Kidney tubule cell (primary cell): Measurements from ENCODE around the gene HAPSTR1.
"Not testable (repeated sequence)": the region's sequence is repeated elsewhere in the genome, so short reads cannot be mapped to it uniquely, and the experiment has no call there.

Experiments
- DNase-seq: peaks from one replicate; pipeline ENCODE4 v3.0.0-alpha.2; 2018; ENCODE audit warnings: low spot score

HAPSTR1 gene, protein sequence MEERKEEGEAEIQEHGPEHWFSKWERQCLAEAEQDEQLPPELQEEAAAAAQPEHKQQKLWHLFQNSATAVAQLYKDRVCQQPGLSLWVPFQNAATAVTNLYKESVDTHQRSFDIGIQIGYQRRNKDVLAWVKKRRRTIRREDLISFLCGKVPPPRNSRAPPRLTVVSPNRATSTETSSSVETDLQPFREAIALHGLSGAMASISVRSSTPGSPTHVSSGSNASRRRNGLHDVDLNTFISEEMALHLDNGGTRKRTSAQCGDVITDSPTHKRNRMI

GRCh38 chr16:9090960-9091866 is at the start of gene HAPSTR1:
TSS of gene HAPSTR1 (plus strand) at chr16:9091644. CDS start at chr16:9092045, 401 bp downstream.
- DNase-seq = peak; percentile 100

DNA sequence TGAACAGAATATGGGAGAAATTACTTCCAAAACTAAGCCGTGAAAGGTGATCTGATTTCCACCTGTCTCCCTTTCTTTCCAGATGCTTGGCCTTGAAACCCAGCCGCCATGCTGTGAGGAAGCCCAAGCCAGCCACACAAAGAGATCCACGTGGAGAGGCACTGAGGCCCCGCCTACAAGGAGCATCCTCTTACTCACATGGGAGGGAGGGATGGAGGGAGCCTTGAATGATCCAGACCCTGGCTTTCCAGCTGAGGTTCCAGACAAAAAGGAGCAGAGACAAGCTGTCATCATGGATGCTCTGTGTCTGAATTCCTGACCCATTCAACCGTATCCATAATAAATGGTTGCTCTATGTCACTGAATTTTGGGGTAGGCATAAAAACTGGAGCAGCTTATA is 48.9 kb upstream of the HAPSTR1 start:
- peak; percentile 51 for DNase-seq

DNA sequence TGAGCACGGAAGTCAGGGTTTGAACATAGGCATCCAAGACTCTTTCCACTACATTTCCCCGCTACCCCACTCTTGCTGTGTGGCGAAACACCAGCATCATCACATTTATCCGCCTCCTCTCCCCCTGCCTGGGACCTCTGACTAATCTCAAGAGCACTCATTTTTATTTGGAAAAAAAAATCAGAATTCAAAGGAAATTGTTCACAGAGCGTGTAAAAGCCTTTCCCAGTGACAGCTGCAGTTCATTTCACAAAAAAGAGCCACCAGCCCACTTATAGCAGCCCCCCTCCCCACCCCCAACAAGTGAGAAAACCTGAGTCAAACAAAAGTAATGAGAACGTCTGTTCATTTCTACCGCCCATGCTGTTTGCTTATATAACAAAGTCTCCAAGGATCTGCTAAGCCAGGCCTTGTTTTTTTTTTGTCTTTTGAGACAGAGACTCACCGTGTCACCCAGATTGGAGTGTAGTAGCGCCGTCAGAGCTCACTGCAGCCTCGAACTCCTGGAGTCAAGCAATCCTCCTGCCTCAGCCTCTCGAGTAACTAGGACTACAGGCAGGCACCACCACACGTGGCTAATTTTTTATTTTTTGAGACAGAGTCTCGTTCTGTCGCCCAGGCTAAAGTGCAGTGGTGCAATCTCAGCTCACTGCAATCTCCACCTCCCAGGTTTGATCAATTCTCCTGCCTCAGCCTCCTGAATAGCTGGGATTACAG is 48.3 kb upstream of the HAPSTR1 start:
- no peak for DNase-seq

DNA sequence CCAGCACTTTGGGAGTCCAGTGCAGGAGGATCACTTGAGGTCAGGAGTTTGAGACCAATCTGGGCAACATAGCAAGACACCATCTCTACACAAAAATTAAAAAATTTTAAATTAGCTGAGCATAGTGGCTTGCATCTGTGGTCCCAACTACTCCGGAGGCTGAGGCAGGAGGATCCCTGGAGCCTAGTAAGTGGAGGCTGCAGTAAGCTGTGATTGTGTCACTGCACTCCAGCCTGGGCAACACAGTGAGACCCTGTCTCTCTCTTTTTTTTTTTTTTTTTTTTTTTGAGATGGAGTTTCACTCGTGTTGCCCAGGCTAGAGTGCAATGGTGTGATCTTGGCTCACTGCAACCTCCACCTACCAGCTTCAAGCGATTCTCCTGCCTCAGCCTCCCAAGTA is 45.9 kb upstream of the HAPSTR1 start:
- DNase-seq = not testable (repeated sequence)

DNA sequence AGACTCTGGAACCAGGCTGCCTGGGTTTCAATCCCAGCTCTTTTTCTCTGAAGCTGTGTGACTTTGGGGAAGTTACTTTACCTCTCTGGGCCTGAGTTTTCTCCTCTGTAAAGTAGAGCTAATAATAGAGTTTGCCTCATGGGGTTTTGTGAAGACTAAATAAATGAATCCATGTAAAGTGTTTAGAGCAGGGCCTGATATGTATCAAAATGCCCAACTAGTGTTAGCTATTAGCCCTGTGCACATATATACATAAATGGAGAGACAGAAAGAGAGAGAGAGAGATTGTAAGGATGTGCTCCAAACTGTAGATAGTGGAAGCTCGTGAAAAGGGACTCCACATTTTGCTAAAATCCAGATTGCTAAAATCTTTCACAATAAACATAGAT is 44.8 kb upstream of the HAPSTR1 start:
- no peak for DNase-seq

- peak; percentile 99 for DNase-seq
Observed at GRCh38 chr16:9047689-9048301, 43.6 kb upstream of the HAPSTR1 start.

GRCh38 chr16:9048302-9048700 is 43.1 kb upstream of the HAPSTR1 start:
- DNase-seq = no peak

GRCh38 chr16:9049241-9049640 is 42.2 kb upstream of the HAPSTR1 start:
- peak; percentile 36 for DNase-seq

DNA sequence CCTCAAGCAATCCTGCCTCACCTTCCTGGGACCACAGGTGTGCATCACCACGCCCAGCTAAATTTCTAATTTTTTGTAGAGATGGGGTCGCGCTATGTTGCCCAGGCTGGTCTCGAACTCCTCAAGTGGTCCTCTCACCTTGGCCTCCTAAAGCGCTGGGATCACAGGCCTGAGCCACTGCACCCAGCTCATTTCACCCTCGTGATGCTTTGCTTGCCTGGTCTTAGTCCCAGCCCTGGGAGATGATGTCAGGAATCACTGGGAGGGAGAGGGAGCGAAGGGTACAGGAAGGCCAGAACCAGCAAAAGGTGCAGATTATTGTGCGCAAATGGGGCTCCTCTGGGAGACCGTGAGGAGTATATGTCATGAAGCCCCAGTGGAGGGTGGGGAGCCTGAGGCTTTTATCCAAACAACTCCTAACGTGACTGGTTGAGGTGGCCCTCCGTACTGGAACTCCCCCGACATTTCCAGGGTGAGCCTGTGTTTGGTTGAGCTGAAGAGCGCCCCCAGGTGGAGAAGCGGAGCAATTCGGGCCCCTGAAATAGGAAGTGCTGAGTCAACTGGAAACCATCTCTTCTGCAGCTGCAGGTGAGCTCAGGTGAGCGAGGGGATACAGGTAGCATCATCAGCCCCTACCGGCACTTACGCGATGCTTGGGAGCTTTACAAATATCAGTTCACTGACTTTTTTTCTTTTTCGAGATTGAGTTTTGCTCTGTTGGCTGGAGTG is 41.2 kb upstream of the HAPSTR1 start:
- no peak for DNase-seq

GRCh38 chr16:9053006-9053601 is 38.3 kb upstream of the HAPSTR1 start:
- DNase-seq = peak; percentile 82

GRCh38 chr16:9054460-9054859 is 37.0 kb upstream of the HAPSTR1 start:
- peak; percentile 34 for DNase-seq

GRCh38 chr16:9055115-9055514 is 36.3 kb upstream of the HAPSTR1 start:
- DNase-seq = no peak

DNA sequence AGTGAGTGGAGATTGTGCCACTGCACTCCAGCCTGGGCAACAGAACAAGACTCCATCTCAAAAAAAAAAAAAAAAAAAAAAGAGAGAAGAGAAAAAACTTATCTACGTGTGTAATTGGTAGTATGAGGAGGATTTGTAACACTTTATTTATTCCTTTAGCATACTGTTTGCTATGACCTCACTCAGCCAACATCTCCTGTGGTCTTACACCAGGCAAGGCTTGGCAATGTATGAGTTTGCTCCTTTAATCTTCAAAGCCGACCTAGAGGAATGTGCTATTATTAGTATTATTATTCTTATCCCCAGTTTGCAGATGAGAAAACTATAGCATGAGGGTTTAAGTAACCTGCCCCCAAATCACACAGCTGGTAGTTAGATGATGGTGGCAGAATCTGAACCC is 35.8 kb upstream of the HAPSTR1 start:
- DNase-seq = no peak

DNA sequence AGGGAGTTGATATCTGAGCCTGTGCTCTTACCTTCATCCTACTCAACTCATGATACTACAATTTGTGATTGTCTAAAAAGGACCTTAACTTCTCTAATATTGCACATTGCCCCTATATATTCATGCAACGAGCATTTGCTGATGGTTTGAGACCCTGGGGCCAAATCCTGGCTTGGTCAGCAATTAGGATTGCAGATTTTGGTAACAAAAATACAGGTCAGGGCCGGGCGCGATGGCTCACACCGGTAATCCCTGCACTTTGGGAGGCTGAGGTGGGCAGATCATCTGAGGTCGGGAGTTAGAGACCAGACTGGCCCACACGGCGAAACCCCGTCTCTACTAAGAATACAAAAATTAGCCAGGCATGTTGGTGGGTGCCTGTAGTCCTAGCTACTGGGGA is 35.4 kb upstream of the HAPSTR1 start:
- DNase-seq = no peak

DNA sequence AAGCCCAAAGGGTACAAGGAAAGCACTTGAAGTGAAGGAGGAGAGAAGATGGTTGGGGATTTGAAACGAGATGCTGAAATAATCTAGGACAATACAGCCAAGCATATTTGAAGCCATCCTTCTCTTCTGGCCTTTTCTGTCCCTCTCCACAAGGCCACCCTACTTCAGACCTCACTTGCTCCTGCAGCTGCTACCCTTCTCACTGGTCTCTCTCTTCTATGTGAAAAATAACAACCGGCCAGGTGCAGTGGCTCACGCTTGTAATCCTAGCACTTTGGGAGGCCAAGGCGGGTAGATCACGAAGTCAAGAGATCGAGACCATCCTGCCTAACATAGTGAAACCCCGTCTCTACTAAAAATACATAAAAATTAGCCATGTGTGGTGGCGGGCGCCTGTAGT is 33.2 kb upstream of the HAPSTR1 start:
- DNase-seq = no peak

DNA sequence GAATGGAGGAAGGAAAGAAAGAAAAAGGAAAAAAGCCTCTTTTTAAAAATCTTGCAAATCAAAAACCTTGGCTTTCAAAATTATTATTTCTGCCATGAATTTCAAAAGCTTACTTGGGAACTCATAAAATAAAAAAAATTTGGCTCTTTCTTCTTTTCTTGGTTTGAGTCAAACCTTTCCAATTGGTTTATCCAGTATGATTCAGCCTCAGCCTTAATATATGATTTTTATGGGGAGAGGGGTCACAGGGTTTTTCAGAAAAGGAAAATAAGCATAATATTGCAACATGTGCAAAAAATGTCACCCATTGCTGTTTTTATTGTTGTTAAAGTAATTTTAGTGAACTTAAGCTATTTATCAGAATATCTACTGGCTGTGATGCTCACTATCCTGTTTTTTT is 31.2 kb upstream of the HAPSTR1 start:
- DNase-seq = no peak

DNA sequence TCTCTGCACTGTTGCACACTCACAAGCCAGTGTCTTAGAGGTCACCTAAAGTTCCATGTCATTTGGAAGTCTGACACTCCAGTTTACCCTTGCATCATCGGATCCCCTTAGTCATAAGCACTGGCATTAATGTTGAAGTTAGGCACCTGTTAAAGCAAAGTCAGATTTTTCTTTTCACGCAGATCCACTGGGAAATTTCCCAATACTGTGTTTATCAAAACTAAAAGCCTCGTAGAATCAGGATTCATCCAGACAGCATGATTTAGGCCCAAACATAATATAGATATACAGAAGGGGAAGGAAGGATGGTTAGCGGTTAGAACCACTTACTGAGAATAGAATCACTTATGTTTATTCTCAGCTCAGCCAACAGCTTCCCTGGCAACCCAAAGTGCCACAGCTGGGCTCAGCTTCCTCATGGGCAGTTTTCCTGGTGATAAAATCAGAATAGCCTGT is 30.1 kb upstream of the HAPSTR1 start:
- DNase-seq = no peak

DNA sequence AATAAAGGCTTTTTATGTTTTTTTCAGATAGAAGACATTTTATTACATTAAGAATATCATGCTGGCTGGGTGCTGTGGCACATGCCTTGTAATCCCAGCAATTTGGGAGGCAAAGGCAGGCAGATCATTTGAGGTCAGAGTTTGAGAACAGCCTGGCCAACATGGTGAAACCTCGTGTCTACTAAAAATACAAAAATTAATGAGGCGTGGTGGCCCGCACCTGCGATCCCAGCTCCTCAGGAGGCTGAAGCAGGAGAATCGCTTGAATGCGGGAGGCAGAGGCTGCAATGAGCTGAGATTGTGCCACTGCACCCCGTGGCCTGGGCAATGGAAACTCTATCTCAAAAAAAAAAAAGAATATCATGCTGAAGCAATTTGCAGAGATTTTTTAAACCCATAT is 29.1 kb upstream of the HAPSTR1 start:
- DNase-seq = no peak

DNA sequence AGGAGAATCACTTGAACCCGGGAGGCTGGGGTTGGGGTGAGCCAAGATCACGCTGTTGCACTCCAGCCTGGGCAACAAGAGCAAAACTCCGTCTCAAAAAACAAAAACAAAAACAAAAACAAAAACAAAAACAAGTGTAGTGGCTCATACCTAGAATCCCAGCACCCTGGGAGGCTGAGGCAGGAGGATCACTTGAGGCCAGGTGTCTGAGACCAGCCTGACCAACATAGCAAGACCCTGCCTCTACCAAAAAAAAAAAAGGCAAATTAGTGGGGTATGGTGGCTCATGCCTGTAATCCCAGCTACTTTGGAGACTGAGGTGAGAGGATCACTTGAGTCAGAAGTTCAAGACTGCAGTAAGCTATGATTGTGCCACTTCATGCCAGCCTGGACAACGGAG is 26.4 kb upstream of the HAPSTR1 start:
- DNase-seq = no peak

GRCh38 chr16:9068886-9069285 is 22.6 kb upstream of the HAPSTR1 start:
- DNase-seq = no peak

- DNase-seq = no peak
Observed at GRCh38 chr16:9070254-9070653, 21.2 kb upstream of the HAPSTR1 start.
